ENCODE results near the gene STXBP3.

Gene STXBP3

GRCh38 chr1:108799001-108799400, 52.5 kb downstream of the STXBP3 start:
- DNase-seq (ENCODE audit: low read depth in 2 of 2) = no peak

DNA sequence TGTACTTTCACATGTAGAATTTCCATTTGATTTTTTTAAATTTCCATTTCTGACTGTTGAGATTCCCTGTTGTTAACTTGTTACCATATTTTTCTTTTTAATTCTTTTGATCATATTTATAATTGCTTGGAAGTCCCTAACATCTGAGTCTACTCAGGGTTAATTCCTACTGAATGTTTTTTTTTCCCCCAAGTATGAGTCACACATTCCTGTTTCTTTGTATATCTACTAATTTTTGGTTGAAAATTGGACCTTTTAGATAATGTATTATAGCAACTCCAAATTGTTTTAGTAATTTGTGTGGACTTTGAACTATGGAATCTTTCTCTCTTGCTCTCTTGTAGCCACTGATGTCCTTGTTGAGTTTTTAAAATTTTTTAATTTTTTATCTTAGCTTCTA, 54.6 kb downstream of the STXBP3 start:
- no peak for DNase-seq (ENCODE audit: low read depth in 2 of 2)

DNA sequence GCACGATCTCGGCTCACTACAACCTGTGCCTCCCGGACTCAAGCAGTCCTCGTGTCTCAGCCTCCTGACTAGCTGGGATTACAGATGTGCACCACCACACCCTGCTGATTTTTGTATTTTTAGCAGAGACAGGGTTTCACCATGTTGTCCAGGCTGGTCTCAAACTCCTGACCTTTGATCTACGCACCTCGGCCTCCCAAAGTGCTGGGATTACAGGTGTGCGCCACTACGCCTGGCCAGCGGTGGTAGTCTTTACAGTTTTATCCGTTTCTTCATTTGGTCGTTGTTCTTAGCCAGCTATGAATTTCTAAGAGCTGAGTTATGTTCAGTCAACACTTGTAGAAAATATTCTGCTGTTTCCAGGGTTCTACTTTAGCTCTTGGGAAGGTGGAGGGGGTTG, 57.1 kb downstream of the STXBP3 start:
- no peak for DNase-seq (ENCODE audit: low read depth in 2 of 2)

DNA sequence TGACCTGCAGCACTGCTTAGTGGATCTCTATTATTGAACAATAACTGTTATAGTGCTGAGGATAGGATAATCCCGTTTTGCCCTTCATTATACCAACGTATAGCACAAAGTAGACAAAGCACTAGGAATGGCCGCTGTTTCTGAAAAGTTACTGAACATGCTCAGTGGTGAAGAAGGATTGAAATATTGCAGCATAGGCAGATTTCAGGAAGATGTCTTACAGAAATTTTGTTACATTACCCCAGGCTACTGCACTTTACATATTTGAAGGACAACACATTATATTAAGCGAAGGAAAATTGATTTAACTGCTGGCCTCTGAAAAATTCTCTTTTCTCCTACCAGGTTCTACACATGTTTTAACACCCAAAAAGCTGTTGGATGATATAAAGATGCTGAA, 62.0 kb downstream of the STXBP3 start:
- no peak for DNase-seq (ENCODE audit: low read depth in 2 of 2)

- DNase-seq (ENCODE audit: low read depth in 2 of 2) = no peak
These were observed 65.1 kb downstream of the STXBP3 start for GRCh38 chr1:108811611-108812010.

DNA sequence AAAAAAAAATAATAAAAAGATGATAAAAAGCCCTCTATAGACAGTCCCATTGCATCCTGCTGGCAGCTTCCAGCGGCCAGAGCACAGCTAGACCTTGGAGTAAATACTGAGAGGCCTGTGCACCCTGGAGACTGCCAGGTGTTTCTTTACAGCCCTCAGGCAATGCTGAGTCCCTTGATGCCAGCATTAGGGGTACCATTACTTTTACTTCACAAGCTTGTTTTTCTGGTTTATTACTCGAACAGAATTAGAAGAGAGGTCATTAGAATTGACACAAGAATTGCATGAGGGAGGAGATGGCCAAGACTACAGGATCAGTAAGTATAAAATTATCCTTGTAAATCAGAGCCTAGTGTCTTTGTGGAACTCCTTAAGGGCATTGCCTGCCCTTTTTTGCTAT, 66.9 kb downstream of the STXBP3 start:
- DNase-seq (ENCODE audit: low read depth in 2 of 2) = no peak

DNA sequence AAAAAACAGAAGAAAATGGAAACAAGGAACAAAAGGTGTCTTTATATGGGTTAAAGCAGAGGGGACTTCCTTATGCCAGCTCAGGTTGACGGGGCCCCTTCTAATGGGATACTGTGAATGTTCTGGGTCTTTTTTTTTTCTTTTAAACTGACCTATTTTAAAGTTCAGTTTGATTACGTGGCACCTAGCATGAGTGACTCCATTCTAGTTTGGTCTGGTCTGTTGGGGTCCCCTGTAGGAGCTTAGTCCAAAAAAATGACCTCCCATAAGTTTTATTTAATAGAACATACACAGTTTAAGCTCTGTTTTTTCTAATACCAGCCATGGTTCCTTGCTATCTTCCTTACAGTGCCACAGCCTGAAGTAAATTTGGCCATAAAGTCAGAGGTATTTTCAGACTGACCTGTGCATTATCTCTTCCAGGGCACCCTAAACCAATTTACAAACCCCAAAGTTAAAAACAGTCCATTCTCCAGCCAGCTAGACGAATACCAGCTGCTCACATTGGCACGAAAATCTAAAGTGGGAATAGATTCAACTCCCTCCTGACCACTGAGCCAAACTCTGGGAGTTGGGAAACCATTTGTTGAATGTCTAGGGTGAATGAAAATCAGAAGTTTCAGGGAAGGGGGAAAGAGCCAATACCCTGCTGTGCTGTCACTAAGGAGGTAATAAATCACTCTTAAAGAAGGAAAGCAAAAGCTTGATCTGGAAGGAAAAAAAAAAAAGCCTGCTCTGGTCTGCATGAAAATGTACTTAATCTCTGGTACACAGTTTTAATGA, 68.1 kb downstream of the STXBP3 start:
- DNase-seq (ENCODE audit: low read depth in 2 of 2) = no peak

- no peak for DNase-seq (ENCODE audit: low read depth in 2 of 2)
These were observed 69.1 kb downstream of the STXBP3 start for GRCh38 chr1:108815566-108815965.

GRCh38 chr1:108816049-108816893, 69.8 kb downstream of the STXBP3 start:
- DNase-seq (ENCODE audit: low read depth in 2 of 2) = no peak

- DNase-seq (ENCODE audit: low read depth in 2 of 2) = no peak
These were observed 70.5 kb downstream of the STXBP3 start for GRCh38 chr1:108817016-108817415.

DNA sequence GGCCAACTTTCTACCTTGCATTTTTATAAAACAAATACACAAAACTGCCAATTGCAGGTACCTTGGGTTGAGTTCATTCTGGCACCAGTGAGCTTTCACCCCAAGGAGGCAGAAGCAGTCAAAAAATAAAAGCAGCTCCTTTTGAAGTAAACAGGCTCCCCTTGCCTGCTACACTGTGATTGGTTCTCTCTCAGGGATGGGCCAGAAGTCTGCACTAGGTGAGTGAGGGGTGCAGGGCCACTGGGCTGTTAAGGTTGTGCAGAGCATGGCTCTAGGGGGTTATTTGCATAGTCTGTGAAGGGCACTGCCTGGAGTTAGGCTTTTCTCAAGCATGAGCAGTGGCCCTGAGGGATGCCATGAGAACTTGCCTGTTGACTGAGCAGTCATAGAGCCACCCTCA, 71.3 kb downstream of the STXBP3 start:
- no peak for DNase-seq (ENCODE audit: low read depth in 2 of 2)

DNA sequence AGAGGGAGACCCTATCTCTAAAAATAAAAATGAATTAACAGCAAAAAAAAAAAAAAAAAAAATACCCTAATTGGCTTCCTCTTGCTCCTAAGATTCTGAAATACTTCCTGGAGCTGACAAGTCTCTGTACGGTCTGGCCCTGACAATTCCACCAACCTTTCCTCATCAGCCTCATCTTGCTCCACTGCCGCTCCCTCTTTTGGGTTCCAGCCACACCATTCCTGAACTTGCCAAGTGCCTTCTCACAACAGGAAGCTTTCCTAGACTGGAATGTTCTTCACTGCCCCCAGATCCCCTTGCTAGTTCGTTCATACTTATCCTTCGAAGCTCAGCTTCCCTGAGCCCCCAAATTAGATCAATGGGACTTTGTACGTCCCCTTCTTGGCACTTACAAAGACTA, 73.4 kb downstream of the STXBP3 start:
- DNase-seq (ENCODE audit: low read depth in 2 of 2) = no peak

GRCh38 chr1:108823632-108824031, 77.2 kb downstream of the STXBP3 start:
- DNase-seq (ENCODE audit: low read depth in 2 of 2) = no peak

- no peak for DNase-seq (ENCODE audit: low read depth in 2 of 2)
These were observed 77.6 kb downstream of the STXBP3 start for GRCh38 chr1:108824051-108824450.

DNA sequence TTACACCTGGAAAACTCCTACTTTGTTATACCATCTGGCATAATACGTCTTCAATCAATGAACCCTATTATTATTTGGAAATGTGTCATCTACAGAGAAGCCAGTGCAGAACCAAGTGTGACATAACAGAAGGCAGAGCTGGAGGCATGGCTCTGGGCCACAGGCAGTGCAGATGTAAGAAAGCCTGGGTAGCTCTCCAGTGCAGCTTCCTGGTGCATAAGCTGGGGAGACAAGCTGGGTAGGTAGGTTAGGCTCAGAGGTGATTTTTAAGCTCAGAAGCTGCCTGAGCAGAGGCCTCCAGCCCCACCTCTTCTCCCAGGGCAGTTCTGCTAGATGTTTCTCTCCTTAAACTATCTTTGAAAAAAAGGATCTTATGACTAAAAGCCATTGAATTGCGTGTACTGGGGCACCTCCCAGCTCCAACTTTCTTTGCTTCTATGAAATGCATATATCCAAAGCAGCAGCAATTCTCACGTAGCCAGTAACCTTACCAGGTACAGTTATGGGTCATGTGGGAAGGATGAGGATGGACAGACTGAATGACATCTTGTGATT, 79.7 kb downstream of the STXBP3 start:
- DNase-seq (ENCODE audit: low read depth in 2 of 2) = no peak

DNA sequence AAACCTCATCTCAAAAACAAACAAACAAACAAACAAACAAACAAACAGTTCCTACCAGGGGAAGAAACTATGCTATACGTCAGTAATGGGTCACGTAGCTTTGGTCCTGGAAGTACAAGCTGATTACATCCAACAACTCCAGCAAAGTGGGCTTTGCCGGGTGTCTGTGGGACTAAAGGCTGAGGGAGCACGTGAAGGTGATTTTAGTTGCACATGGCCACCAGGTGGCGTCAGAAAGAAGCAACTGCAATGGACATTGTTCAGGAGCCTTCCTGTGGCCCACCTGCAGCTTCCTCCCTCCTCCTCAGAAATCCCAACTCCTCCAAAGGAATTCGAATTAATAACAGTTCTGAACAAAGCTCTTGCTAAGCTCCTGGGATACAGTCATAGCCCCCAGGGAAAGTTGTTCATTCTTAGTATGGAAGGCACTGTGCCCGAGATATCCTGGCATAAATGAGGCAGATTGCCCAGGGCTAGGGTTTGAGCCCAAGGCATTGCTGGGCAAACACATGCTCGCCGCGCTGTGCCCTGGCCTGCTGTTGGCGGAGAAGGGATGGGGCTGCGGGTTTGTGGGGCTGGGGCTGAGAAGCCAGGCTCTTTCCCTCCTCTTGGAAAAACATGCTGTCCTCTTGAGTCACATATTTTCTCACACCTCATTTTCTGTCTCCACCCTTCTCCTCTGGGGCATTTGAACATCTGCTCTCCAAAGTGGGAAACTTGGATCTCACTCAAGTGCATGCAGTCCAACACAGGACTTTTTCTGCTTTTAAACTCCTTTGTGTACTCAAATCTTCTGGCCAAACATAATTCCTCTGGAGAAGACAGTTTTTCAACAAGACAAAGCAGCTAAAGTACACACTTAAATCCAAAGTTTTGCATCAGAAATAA, 81.8 kb downstream of the STXBP3 start:
- peak; percentile 3 to 64 for DNase-seq (ENCODE audit: low read depth in 2 of 2)

DNA sequence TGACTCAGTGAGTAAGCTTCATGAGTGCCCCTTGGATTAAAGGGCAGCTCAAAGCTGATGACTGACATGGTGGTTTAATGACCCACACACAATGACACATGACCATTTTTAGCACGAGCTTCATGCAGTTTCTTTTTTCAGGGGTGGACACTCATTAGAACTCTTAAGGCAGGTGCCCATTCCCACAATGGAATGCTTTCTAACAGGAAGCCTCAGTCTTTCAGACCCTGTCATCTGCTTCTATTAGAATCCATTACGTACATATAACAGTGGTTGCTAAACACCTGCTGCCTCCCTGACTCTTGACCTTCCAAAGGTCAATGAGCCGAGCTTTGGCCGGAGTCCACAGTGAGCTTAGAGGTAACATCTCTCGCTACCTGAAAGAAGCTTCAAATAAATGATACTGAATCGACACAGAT, 83.0 kb downstream of the STXBP3 start:
- DNase-seq (ENCODE audit: low read depth in 2 of 2) = no peak

GRCh38 chr1:108830119-108831008, 83.9 kb downstream of the STXBP3 start:
- no peak for DNase-seq (ENCODE audit: low read depth in 2 of 2)

DNA sequence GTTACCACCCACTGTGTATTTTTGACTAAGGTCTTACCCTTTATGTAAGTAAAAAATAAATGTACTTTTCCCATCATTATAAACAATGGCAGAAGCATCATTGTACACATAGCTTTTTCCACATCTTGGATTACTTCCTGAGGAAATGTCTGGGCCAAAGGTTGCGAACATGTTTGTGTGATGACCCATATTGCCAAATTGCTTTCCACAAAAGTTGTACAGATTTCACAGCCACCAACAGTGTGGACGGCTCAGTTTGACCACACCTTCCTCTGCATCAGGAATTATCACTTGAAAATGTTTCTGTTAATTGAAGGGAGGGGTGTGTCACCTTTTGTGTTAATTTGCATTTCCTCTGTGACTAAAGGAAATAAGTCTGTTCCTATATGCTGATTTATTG, 84.8 kb downstream of the STXBP3 start:
- no peak for DNase-seq (ENCODE audit: low read depth in 2 of 2)

DNA sequence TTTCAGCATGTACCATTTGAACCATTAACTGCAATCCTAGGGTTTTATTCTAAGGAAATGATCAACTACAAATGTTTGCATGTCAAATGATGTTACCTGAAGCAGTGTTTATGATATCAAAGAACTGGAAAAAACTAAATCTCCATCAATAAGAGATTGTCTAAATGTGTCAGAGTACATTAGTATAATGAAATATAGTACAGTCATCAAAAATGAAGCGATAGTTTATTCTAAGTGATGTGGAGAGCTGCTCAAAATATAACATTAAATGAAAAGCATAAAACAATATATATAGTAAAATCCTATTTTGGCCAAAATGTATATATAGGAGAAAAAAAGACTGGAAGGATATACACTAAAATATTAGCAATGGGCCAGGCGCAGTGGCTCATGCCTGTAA, 86.5 kb downstream of the STXBP3 start:
- no peak for DNase-seq (ENCODE audit: low read depth in 2 of 2)

GRCh38 chr1:108841703-108842102, 95.2 kb downstream of the STXBP3 start:
- no peak for DNase-seq (ENCODE audit: low read depth in 2 of 2)
